ENCODE data around the gene TMPO. TPM values are rescaled to one million over a fixed set of nuclear protein-coding genes. Genes with fewer than 3 reads are reported as not detected.
A peak's percentile ranks its signal among the peaks of the same experiment; 100 is the strongest.

Gene TMPO
- polyA plus RNA-seq, 1 donor from 2014 or later = 143 TPM

GRCh38 chr12:98593351-98594049 lies 78.1 kb downstream of the TMPO start, which contains the start of gene SLC25A3:
Gene SLC25A3, plus strand, starts transcription at chr12:98593686. Its CDS starts 293 bp downstream, at chr12:98593979.
- Histone ChIP-seq H3K27me3 (ENCODE audit: insufficient read depth, low read depth, low read length) (no peaks in the 10 kb centered on the region), H3K4me2 (ENCODE audit: low read length) (peak within 1 kb of the TSS; percentile 85), H3K9ac (ENCODE audit: low read length) (peak within 1 kb of the TSS; percentile 97), H3K79me2 (replicated peaks; ENCODE audit: insufficient read depth, low read length) (peaks cover 44% of the 10 kb centered on the region), H3K27ac (ENCODE audit: low read length) (peak within 1 kb of the TSS; percentile 95), H3K36me3 (ENCODE audit: insufficient read depth, low read length) (peaks cover 5% of the 10 kb centered on the region), H3K9me2 (ENCODE audit: insufficient read depth, low read length) (no peaks in the 10 kb centered on the region), H2AFZ (ENCODE audit: low read depth, low read length) (peak within 1 kb of the TSS; percentile 63), H4K20me1 (ENCODE audit: insufficient read depth) (no peaks in the 10 kb centered on the region), H3K4me3 (ENCODE audit: low read length) (peak within 1 kb of the TSS; percentile 91), H3K9me3 (ENCODE audit: low read length) (no peaks in the 10 kb centered on the region), H3F3A (ENCODE audit: insufficient read depth, low read length, poor library complexity, severe bottlenecking) (no peaks in the 10 kb centered on the region)
- TF ChIP-seq, protein P1, sequence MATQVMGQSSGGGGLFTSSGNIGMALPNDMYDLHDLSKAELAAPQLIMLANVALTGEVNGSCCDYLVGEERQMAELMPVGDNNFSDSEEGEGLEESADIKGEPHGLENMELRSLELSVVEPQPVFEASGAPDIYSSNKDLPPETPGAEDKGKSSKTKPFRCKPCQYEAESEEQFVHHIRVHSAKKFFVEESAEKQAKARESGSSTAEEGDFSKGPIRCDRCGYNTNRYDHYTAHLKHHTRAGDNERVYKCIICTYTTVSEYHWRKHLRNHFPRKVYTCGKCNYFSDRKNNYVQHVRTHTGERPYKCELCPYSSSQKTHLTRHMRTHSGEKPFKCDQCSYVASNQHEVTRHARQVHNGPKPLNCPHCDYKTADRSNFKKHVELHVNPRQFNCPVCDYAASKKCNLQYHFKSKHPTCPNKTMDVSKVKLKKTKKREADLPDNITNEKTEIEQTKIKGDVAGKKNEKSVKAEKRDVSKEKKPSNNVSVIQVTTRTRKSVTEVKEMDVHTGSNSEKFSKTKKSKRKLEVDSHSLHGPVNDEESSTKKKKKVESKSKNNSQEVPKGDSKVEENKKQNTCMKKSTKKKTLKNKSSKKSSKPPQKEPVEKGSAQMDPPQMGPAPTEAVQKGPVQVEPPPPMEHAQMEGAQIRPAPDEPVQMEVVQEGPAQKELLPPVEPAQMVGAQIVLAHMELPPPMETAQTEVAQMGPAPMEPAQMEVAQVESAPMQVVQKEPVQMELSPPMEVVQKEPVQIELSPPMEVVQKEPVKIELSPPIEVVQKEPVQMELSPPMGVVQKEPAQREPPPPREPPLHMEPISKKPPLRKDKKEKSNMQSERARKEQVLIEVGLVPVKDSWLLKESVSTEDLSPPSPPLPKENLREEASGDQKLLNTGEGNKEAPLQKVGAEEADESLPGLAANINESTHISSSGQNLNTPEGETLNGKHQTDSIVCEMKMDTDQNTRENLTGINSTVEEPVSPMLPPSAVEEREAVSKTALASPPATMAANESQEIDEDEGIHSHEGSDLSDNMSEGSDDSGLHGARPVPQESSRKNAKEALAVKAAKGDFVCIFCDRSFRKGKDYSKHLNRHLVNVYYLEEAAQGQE (IDR thresholded peaks at IDR 0.05; ENCODE audit: borderline replicate concordance) = peak; percentile 79
- TF ChIP-seq MXI1 (conservative IDR thresholded peaks at IDR 0.05; ENCODE audit: poor library complexity, severe bottlenecking) (peak; percentile 62), EZH2 (IDR thresholded peaks at IDR 0.05; ENCODE audit: borderline replicate concordance, insufficient read depth, low read length, poor library complexity, severe bottlenecking) (no peak), SMC3 (conservative IDR thresholded peaks at IDR 0.05; ENCODE audit: poor library complexity) (peak; percentile 14), CTCF (IDR thresholded peaks at IDR 0.05; ENCODE audit: poor library complexity, severe bottlenecking) (no peak), EP300 (conservative IDR thresholded peaks at IDR 0.05; ENCODE audit: poor library complexity, severe bottlenecking) (peak; percentile 81), RAD21 (conservative IDR thresholded peaks at IDR 0.05) (peak; percentile 13), POLR2AphosphoS5 (IDR thresholded peaks at IDR 0.05) (peak; percentile 100), TAF1 (IDR thresholded peaks at IDR 0.05; ENCODE audit: low read depth) (peak; percentile 87)

DNA sequence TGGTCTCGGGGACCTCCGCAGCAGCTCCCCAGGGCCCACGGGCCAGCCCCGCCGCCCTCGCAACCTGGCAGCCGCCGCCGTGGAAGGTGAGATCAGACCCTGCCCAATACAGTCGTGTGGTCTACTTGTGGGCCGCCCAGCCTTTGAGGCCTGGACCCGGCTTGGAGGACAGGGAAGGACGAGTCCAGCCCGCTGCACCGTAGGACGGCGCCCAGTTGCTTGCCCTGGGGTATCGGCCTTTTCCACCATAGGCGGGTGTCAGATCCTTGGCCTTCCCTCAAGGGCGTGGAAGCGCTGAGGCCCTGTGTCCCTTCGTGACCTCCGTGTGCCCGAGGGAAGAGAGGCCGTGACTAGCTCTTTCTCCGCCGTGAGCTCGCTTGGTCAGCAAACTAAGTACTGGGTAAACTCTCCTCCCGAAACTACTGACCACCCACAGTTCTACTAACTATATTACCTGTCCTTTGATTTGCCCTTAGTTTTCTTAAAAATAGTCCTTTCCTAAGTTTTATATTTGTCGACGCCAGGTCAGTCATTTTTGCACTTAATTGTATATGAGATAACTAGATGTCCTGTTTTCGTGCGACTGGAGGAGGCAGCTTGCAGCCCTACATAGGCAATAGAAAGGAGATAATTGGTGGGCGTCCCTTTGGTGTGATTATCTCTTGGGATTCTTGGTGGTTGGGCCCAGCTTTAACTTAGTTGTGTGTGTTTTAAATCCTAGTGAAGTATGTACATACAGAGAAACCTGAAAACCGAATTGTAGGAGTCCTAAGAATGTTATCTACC lies 78.9 kb downstream of the TMPO start:
- Histone ChIP-seq H3K4me3 (ENCODE audit: low read length) (peak overlapping the region; percentile 91), H2AFZ (ENCODE audit: low read depth, low read length) (peak overlapping the region; percentile 63), H4K20me1 (ENCODE audit: insufficient read depth) (no peaks in the 10 kb centered on the region), H3K4me2 (ENCODE audit: low read length) (peak overlapping the region; percentile 85), H3K9me3 (ENCODE audit: low read length) (no peaks in the 10 kb centered on the region), H3K27me3 (ENCODE audit: insufficient read depth, low read depth, low read length) (no peaks in the 10 kb centered on the region), H3K27ac (ENCODE audit: low read length) (peak overlapping the region; percentile 95), H3K36me3 (ENCODE audit: insufficient read depth, low read length) (peaks cover 5% of the 10 kb centered on the region), H3K9ac (ENCODE audit: low read length) (peak overlapping the region; percentile 97), H3K79me2 (replicated peaks; ENCODE audit: insufficient read depth, low read length) (peaks cover 44% of the 10 kb centered on the region), H3F3A (ENCODE audit: insufficient read depth, low read length, poor library complexity, severe bottlenecking) (no peaks in the 10 kb centered on the region), H3K9me2 (ENCODE audit: insufficient read depth, low read length) (no peaks in the 10 kb centered on the region)
- TF ChIP-seq TAF1 (IDR thresholded peaks at IDR 0.05; ENCODE audit: low read depth) (no peak), CTCF (IDR thresholded peaks at IDR 0.05; ENCODE audit: poor library complexity, severe bottlenecking) (no peak), EP300 (conservative IDR thresholded peaks at IDR 0.05; ENCODE audit: poor library complexity, severe bottlenecking) (no peak), EZH2 (IDR thresholded peaks at IDR 0.05; ENCODE audit: borderline replicate concordance, insufficient read depth, low read length, poor library complexity, severe bottlenecking) (no peak), SMC3 (conservative IDR thresholded peaks at IDR 0.05; ENCODE audit: poor library complexity) (no peak), RAD21 (conservative IDR thresholded peaks at IDR 0.05) (no peak), POLR2AphosphoS5 (IDR thresholded peaks at IDR 0.05) (no peak), MXI1 (conservative IDR thresholded peaks at IDR 0.05; ENCODE audit: poor library complexity, severe bottlenecking) (no peak)
- TF ChIP-seq, protein P1 (IDR thresholded peaks at IDR 0.05; ENCODE audit: borderline replicate concordance) = no peak

All from neural cell (in vitro differentiated cells).